ENCODE measurements around the gene PLD5. TPM values are rescaled to one million over a fixed set of nuclear protein-coding genes. Genes with fewer than 3 reads are reported as not detected.
"Not testable (repeated sequence)": the region's sequence is repeated elsewhere in the genome, so short reads cannot be mapped to it uniquely, and the experiment has no call there.

PLD5 gene
- total RNA-seq, 1 donor from 2014 or later, result not detected

DNA sequence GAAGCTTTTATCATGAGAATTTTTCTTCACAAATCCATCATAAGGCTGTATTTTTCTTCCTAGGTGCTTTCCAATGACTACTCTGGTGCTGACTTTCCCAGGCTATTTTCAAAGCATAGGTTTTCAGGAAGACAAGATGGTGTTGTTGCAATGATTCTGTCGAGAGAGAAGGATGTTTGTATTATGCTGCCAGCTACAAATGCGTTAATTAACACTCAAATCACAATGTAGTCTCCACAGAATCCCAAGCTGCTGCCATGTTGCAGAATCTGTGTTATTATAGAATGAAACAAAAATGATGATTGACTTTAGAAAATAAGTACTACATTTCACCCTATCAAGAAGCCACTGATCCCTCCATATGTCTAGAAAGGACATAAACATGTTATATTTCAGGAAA, 346.1 kb downstream of the PLD5 start:
- DNase-seq (ENCODE audit: low read depth in 2 of 2), result no peak

DNA sequence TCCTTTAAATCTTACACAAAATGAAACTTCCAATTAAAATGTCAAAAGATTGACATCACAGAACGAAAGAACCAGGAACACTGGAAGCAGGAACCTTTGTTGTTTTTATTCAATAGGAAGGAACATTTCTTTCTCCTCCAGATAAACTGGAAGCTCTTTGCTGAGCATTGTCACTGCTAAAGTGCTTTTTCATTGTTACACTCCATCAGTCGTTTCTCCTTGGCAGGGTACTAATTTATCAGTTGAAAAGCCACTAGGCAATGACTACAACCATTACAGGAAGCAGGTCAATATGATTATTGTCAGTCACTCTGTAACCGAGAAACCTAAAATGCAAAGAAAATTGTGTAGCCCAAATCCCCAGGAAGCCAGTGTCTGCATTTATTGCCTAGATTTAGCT, 362.4 kb downstream of the PLD5 start:
- no peak for DNase-seq (ENCODE audit: low read depth in 2 of 2)

DNA sequence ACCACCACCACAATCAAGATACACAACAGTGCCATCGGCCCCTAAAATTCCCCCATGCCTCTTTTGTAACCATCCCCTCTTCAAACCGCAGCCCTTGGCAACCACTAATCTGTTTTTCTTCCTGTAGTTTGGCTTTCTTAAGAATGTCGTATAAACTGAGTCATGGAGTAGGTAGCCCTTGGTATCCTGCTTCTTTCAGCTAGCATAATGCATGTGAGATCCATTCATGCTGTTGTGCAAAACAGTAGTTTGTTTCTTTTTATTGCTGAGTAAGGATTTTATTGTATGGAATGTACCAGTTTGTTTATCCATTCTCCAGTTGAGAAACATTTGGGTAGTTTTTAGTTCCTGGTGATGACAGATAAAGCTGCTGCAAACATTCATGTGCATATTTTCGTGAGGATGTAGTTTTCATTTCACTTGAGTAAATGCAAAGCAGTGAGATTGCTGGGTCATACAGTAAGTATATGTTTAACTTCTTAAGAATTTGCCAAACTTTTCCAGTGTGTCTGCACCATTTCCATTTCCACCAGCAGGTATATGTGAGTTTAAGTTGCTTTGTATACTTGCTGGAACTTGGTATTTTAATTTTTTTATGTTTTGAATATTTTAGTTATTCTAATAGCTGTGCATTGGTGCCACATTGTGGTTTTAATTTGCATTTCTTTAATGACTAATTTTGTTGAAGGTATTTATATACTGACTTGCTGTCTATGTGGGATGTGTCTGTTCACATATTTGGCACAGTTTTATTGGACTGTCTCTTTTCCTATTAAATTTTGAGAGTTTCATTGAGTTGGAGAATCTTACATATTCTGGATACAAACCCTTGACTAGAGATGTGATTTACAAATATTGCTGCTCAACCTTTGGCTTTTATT, 377.2 kb downstream of the PLD5 start:
- no peak for DNase-seq (ENCODE audit: low read depth in 2 of 2)

DNA sequence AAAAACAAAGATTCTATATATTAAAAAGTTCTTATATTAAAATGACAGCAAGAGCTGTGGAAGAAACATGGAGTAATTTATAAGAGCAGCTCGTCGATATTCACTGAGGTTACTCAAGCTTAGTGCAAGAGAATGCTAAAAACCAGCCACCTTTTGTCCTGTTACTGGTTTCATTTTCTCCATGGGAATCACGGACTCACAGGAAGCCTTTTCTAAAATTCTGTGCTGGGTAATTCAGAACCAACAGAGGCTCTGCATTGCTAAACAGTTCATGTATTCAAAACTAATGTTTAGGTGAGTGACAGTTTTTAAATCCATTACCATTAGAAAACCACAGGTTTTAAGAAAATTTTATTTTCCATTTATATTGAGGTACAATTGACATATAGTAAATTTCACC, 377.8 kb downstream of the PLD5 start:
- DNase-seq (ENCODE audit: low read depth in 2 of 2), result no peak

DNA sequence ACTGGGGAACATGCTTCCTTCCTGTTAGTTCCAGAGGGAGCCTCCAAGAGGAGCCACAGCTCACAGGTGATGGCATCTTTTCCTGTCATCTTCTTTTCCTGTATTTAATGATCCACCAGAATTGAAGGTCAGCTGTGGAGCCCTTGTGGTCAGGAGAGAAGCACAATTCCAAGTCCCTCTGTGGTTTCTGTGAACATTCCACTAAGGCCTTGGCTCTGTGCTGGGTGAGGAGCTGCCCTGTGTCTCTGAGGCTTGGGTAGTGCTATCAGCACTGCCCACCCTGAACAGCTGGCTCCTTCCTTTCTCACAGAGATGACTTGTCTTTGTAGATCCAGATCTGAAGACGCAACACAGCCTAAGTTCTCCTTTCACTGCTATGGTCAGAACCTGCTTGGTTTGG, 383.7 kb downstream of the PLD5 start:
- no peak for DNase-seq (ENCODE audit: low read depth in 2 of 2)

DNA sequence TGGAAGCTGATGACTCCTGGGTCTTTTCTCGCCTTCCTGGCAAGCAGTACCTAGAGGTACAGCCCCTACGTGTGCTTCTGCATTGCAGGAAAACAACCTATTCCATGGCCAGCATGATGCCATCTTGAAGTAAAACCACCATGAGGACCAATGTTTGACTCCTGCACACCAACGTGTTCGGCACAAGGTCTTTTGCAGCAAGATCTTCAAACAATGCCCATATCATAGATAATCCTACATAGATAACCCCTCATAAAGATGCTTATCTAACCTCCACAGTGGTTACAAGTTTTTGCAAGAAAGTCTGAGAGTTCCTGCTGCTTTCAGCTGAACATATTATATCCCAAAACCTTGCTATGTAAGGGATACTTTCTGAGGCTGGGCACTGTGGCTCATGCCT, 384.5 kb downstream of the PLD5 start:
- no peak for DNase-seq (ENCODE audit: low read depth in 2 of 2)

DNA sequence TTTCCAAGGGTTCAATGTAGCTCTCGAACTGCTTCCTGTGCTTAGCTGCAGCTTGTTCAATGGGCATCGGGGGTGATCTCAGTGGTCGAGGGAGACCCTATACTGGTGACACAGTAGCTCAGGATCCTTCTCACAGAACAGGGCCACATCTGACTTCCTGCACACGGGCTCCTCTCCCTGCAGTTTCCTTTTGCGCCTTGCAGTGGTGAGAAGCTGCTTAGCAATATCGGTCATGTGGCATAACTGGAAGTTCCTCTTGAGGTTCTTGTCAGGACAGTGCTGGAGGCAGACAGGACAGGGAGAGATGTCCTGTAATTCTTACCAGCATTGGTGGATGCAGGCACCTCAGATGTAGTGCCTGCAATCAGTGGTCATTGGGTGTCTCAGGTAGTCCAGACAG, 385.1 kb downstream of the PLD5 start:
- no peak for DNase-seq (ENCODE audit: low read depth in 2 of 2)

DNA sequence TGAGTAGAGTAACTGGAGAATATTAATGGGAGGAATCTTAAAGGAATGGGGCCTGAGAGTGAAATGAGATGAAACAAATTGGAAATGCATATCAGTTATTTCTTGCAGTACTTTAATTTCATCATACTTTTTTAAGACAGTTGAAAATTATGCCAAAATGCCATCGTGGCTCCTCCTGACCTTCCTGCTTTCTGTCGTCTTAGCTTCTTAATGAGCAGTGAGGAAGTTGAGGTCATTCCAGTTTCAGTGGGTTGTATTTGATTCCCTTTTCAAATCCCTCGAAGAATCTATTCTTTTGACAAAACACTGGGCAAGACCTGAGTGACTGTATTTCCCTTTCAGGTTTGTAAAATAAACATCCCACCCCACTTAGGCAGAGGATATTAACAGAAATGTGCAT, 390.7 kb downstream of the PLD5 start:
- DNase-seq (ENCODE audit: low read depth in 2 of 2), result no peak

DNA sequence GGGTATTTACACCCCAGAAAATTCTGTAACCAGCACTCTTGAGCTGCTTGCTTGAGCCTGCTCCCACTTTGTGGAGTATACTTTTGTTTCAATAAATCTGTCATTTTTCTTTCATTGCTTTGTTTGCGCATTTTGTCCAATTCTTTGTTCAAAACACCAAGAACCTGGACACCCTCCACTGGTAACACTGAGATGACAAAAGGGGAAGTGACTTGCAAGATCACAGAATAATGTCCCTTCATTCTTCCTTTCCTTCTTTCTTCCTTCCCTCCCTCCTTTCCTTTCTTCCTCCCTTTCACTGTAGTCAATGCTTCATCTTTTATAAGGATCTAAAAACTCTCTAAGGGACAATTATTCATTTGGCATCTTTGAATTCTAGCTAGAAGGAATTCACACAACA, 391.1 kb downstream of the PLD5 start:
- no peak for DNase-seq (ENCODE audit: low read depth in 2 of 2)

DNA sequence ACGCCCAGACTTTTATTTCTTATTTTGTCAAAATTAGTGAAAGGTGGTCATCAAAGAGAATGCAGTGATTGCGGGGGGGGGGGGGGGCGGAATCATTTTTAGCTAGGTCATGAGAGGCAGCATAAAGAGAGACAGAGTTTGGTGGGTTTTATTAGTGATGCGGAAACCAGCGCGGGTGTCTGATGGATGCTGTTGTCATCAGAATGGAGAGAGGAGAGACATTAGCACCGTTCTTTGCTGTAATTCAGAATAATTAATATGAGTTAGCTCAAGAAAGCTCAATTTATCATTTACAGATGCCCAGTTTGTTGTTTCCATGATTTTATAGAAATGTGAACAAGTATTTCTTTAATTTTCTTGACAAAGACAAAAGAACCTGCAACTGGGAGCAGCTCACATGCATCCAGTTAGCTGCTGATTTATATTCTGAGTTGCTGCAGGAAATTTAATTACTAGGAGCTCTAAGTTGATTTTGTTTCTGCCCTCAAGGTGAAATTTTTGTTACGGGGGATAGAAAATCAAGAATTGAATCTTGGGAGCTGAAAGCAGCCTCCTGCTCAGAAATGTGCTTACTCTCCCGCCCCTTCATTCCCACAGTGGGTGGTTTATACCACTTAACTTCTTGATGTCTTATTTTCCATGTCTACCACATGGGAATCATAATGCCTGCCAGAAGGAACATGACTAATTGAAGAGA, 392.2 kb downstream of the PLD5 start:
- no peak for DNase-seq (ENCODE audit: low read depth in 2 of 2)

DNA sequence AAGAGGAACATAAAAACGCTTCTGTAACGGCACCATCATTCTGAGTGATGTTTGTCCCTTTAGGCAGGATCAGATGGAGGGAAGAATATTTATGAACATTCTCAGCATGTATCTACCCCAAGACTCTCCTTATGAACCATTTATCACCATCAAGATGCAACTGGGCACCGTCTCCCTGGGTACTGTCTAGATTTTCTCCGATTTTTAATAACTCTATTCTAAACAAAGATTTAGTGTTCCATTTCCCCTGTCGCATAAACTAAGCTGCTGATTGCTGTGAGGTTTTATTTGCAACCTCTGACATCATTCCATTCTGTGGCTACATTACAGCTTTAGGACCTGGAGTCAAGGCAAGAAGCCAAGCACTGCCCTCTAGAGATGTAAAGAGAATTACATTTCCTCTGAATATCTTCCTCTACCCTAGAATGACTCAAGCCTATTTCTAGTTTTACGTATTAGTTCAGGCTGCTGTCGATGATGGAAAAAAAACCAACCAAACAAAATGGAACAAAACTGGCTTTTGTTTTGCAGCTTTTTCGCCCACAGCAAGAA, 395.5 kb downstream of the PLD5 start:
- DNase-seq (ENCODE audit: low read depth in 2 of 2), result no peak

DNA sequence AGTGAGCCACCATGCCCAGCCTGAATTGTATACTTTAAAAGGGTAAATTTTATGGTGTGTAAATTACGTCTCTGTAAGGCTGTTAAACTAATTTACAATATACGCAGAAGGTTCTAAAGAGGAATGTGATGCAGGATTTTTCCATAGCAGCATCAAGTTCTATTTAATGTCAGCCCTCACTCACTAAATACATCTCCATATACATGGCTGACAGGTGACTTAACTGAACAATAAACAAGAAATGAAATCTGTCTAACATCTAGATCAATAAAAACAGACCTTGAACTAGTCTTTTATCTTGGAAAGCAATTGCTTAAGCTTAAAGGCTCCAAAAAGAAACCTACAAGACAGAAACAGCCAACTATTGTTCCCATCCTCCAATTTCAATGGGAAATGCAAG, 404.1 kb downstream of the PLD5 start:
- no peak for DNase-seq (ENCODE audit: low read depth in 2 of 2)

DNA sequence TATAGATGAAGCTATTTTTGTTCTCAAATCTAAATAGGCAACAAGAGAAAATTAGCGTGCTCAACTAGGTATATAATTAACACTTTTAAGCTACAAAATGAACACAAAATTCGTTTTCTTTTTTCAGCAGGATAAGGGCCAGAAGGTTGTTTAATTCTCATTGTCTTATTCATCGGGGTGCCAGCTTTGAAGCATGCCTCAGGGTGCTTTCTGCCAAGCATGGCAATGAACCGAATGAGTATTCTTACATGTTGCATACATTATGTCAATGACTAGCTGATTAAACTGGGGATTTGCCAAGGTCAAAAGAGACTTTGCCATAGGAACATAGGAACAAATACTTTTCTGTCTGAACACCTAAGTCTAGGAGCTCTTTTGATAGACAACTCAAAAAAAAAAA, 423.6 kb downstream of the PLD5 start:
- no peak for DNase-seq (ENCODE audit: low read depth in 2 of 2)

DNA sequence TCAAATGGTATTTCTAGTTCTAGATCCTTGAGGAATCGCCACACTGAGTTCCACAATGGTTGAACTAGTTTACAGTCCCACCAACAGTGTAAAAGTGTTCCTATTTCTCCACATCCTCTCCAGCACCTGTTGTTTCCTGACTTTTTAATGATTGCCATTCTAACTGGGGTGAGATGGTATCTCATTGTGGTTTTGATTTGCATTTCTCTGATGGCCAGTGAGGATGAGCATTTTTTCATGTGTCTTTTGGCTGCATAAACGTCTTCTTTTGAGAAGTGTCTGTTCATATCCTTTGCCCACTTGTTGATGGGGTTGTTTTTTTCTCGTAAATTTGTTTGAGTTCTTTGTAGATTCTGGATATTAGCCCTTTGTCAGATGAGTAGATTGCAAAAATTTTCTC, 427.2 kb downstream of the PLD5 start:
- not testable (repeated sequence) for DNase-seq (ENCODE audit: low read depth in 2 of 2)

DNA sequence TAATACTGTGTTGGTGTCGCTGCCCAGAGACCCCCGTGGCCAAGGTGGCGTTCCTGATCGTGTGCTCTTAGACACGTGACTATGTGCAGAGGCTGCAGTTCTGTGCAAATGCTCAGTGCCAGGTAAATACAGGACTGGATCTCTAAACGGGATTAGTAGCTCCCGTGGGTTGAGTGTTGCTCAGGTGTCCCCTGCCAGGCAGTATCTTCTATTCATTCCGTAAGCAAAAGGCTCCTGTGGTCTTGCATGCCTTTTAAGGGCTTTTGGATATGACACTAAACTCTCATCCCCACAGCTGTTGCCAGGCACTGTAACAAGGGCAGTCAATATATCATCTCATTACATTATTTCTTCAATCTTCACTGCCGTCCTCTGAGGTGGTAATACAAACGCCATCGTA, 431.4 kb downstream of the PLD5 start:
- DNase-seq (ENCODE audit: low read depth in 2 of 2), result no peak

DNA sequence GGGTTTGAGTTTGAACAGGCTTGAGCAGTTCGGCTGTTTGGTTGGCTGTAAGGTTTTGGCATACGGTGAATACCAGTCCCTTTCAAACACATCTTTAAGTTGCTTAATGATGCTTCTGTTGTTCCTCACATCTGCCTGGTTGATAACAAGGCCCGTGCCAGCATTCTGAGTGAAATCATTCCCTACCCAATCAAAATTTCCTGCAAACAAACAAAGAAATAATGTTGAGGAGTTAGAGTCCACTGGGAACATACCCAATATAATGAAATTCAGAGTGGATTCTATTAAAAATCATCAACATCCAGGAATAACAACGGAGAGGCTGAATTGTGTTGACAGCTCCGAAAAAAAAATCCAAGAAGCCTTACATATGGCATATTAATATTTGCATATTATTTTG, 434.6 kb downstream of the PLD5 start:
- DNase-seq (ENCODE audit: low read depth in 2 of 2), result no peak

DNA sequence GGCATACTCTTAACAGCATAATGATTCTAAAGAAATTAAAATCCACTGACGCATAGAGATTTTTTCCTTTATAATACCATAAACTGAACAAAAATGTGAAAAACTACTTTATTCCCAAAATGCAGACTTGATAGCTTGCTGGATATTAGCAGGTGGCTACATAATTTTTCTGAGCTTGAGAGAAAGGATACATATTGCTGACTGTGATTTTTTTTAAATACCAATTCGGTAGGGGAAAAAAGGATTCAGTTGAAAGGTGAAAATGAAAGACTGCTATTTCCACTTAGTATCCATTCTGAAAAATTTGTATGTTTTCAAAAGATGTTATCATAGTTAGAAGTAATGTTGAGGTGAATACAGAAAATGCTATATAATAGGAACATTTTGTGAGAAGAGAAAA, 435.6 kb downstream of the PLD5 start:
- no peak for DNase-seq (ENCODE audit: low read depth in 2 of 2)

DNA sequence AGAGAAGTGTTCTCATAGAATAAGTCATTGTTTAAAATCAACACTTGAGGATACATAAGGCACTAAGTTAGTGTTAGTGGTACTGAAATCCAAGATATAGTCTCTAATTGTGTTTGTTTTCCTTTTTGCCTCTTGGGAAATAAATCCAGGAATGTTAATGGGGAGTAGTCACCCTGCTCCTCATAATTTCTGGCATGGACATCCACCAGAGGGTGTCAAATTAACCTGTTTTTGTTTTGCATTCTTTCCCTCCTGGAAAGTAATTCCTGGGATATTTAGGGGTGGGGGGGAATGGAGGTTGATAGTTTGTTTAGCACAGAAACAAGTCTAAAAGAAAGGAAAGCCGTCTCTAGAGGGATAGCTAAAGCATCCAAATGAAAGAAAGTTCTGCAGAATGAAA, 437.8 kb downstream of the PLD5 start:
- DNase-seq (ENCODE audit: low read depth in 2 of 2), result no peak

DNA sequence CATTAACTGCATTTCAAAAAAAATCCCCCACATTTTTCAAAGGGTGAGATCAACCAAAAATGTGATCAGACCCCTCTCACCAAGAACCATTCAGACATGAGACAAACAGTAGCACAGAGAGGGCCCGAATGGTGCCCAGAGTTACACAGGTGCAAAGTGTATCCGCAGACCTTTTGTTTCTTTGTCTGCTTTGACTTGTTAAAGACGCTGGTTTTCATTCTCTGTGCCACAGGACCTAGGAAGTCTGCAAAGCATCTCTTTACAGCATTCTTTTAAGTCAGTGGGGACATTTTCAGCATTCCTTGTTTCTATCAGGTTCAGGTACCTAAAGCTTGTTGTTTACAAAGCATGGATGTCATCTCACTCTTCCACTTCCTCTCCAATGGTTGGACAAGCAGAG, 438.4 kb downstream of the PLD5 start:
- no peak for DNase-seq (ENCODE audit: low read depth in 2 of 2)

DNA sequence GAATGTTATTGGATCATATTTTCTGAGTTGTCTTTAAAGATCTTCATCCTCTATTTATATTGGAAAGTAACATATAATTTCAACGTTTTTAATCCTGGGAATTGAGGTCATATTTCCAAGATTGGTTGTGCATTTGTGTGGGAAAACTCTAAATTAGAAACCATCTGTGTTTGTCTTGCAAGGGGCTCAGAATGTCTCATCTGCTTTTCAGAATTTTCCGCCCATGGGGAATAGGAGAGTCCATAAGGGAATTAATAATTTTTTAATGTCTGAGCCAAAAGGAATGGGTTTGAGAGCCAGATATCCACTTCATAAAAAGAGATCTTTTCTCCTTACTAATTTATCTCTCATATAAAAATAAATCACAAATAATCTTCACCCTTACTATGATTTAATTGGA, 440.8 kb downstream of the PLD5 start:
- DNase-seq (ENCODE audit: low read depth in 2 of 2), result no peak

DNA sequence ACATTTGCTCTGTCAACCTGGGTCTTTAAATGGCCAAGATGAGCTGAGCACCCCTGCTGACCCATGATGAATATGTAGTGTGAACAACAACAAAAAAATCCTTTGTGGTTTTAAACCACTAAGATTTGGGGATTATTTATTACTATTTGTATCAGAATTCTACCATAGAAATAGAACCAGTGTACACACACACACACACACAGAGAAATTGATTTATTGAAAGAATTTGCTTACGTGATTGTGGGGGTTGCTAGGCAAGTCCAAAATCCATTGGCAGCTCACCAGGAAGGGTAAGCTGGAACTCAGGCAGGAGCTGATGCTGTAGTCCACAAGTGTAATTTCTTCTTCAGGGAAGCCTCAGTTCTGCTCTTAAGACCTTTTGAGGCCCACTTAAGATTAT, 443.1 kb downstream of the PLD5 start:
- DNase-seq (ENCODE audit: low read depth in 2 of 2), result no peak

DNA sequence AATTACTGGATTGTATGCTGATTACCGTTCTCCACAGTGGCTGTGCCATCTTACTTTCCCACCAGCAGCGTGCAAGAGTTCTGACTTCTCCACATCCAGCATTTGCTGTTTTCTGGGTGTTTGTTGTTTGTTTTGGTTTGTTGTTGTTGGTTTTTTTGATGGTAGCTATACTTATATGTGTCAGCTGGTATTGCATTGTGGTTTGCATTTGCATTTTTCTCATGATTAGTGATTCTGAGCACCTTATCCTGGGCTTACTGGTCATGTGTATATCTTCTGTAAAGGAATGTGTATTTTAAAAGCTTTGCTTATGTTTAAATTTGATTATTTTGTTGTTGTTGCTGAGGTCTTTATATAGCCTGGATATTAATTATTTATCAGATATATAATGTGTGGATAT, 458.7 kb downstream of the PLD5 start:
- no peak for DNase-seq (ENCODE audit: low read depth in 2 of 2)

DNA sequence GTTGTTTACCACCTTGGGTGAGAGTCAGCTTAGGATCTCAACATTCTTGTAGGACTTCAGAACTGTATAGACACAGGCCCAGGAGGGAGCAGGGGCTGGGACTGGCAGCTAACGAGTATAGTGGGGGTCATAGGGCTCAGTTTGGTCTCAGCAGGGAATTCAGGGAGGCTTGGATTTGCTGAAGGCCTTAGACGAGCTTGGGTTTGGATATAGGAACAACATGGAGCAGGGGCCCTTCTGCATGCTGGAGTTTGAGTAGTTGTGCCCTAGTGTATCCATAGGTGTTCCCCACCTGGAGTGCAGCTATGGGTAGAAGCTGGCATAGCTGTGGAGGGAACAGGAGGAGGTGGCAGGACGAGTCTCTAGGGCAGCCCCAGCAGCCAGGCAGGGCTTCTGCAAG, 462.2 kb downstream of the PLD5 start:
- DNase-seq (ENCODE audit: low read depth in 2 of 2), result no peak
